Astrocyte (in vitro differentiated cells and primary cell): ENCODE data around the gene ACVR1. TPM values are rescaled to one million over a fixed set of nuclear protein-coding genes. Genes with fewer than 3 reads are reported as not detected.

Experiments used
- DNase-seq: peaks from one replicate; pipeline ENCODE4 v3.0.0-alpha.2; 2010; ENCODE audit warnings: low read depth
- FAIRE-seq: peaks from 2 replicates; lab custom pipeline; 2011; peaks lifted over from hg19 to GRCh38; lab: Jason Lieb, UNC
- H2AFZ ChIP-seq: 2 replicates; pipeline ENCODE4 v1.6.0; 2012; ENCODE audit warnings: low read depth, low read length, inconsistent platforms
- H3K27ac ChIP-seq: 2 replicates; pipeline ENCODE4 v1.5.1; 2011; ENCODE audit warnings: low read depth, low read length, inconsistent platforms
- H3K27me3 ChIP-seq: 2 replicates; pipeline ENCODE4 v1.6.0; 2011; ENCODE audit warnings: low read length, inconsistent platforms; ENCODE audit not compliant: insufficient read depth
- H3K36me3 ChIP-seq: 2 replicates; pipeline ENCODE4 v1.5.1; 2011; ENCODE audit warnings: low read length, inconsistent platforms; ENCODE audit not compliant: insufficient read depth
- H3K4me1 ChIP-seq: 2 replicates; pipeline ENCODE4 v1.5.1; 2011; ENCODE audit warnings: low read length, inconsistent platforms; ENCODE audit not compliant: insufficient read depth
- H3K4me2 ChIP-seq: 2 replicates; pipeline ENCODE4 v1.6.0; 2012; ENCODE audit warnings: low read length, inconsistent platforms
- H3K4me3 ChIP-seq: 2 replicates; pipeline ENCODE4 v1.5.1; 2011; ENCODE audit warnings: low read depth, mild to moderate bottlenecking, low read length, inconsistent platforms; ENCODE audit not compliant: insufficient read depth
- H3K79me2 ChIP-seq: 2 replicates; pipeline ENCODE4 v1.6.0; 2012; ENCODE audit warnings: mild to moderate bottlenecking, low read length, inconsistent platforms; ENCODE audit not compliant: insufficient read depth
- H3K9ac ChIP-seq: 2 replicates; pipeline ENCODE4 v1.6.0; 2012; ENCODE audit warnings: mild to moderate bottlenecking, low read length, inconsistent platforms
- H3K9me3 ChIP-seq: 2 replicates; pipeline ENCODE4 v1.5.1; 2012; ENCODE audit warnings: low read depth, mild to moderate bottlenecking, low read length, inconsistent platforms; ENCODE audit not compliant: insufficient read depth
- H4K20me1 ChIP-seq: 2 replicates; pipeline ENCODE4 v1.6.0; 2012; ENCODE audit warnings: low read length, inconsistent platforms; ENCODE audit not compliant: insufficient read depth
- H3K27ac Mint-ChIP-seq: one replicate; pipeline ENCODE4 v1.8.0; 2021; ENCODE audit warnings: mild to moderate bottlenecking, mixed read lengths; ENCODE audit not compliant: unreplicated experiment
- H3K27me3 Mint-ChIP-seq: one replicate; pipeline ENCODE4 v1.8.0; 2021; ENCODE audit warnings: low read depth, mixed read lengths; ENCODE audit not compliant: unreplicated experiment
- H3K36me3 Mint-ChIP-seq: one replicate; pipeline ENCODE4 v1.8.0; 2021; ENCODE audit warnings: low read depth, mixed read lengths; ENCODE audit not compliant: unreplicated experiment
- H3K4me1 Mint-ChIP-seq: one replicate; pipeline ENCODE4 v1.8.0; 2021; ENCODE audit warnings: low read depth, mixed read lengths; ENCODE audit not compliant: unreplicated experiment
- H3K4me3 Mint-ChIP-seq: one replicate; pipeline ENCODE4 v1.8.0; 2021; ENCODE audit warnings: mild to moderate bottlenecking, moderate library complexity, mixed read lengths; ENCODE audit not compliant: unreplicated experiment
- H3K9me3 Mint-ChIP-seq: one replicate; pipeline ENCODE4 v1.8.0; 2021; ENCODE audit warnings: mild to moderate bottlenecking, mixed read lengths; ENCODE audit not compliant: unreplicated experiment
- CTCF ChIP-seq: IDR thresholded peaks from 2 replicates; pipeline ENCODE4 v1.5.1; 2011; ENCODE audit warnings: low read depth, mild to moderate bottlenecking, inconsistent platforms, low read length, moderate library complexity; ENCODE audit not compliant: insufficient read depth
- EZH2 ChIP-seq: IDR thresholded peaks from 2 replicates; pipeline ENCODE4 v1.6.1; 2012; ENCODE audit warnings: mild to moderate bottlenecking, low read length, inconsistent platforms; ENCODE audit not compliant: insufficient read depth
- total RNA-seq: library from RNA; stranded (reverse); gene quantifications from 2 replicates; pipeline ENCODE4 v1.2.1, GENCODE V29; 2021

Gene ACVR1
- total RNA-seq, 1 donor from 2014 or later = 45.9 TPM

GRCh38 chr2:157751462-157752058 is 124.6 kb downstream of the ACVR1 start:
- H3K4me1 Mint-ChIP-seq = peaks cover 41% of the 10 kb centered on the region
- H3K4me3 Mint-ChIP-seq = no peak overlapping the region
- no peaks in the 10 kb centered on the region for H3K9me3 Mint-ChIP-seq
- FAIRE-seq (no peak), DNase-seq (peak; percentile 77)
- H3K4me1 ChIP-seq = peaks cover 19% of the 10 kb centered on the region
- H3K27ac ChIP-seq = peak overlapping the region; percentile 13
- no peak overlapping the region for H3K9ac ChIP-seq
- peak overlapping the region; percentile 70 for H3K27ac Mint-ChIP-seq
- H3K36me3 ChIP-seq = peaks cover 9% of the 10 kb centered on the region
- no peaks in the 10 kb centered on the region for H3K27me3 ChIP-seq
- H2AFZ ChIP-seq = no peak overlapping the region
- no peaks in the 10 kb centered on the region for H3K27me3 Mint-ChIP-seq
- peaks cover 39% of the 10 kb centered on the region for H3K36me3 Mint-ChIP-seq
- peaks cover 14% of the 10 kb centered on the region for H4K20me1 ChIP-seq
- H3K79me2 ChIP-seq = peaks cover 33% of the 10 kb centered on the region
- TF ChIP-seq CTCF (no peak), EZH2 (no peak)
- no peak overlapping the region for H3K4me3 ChIP-seq
- no peak overlapping the region for H3K4me2 ChIP-seq
- H3K9me3 ChIP-seq = no peaks in the 10 kb centered on the region

DNA sequence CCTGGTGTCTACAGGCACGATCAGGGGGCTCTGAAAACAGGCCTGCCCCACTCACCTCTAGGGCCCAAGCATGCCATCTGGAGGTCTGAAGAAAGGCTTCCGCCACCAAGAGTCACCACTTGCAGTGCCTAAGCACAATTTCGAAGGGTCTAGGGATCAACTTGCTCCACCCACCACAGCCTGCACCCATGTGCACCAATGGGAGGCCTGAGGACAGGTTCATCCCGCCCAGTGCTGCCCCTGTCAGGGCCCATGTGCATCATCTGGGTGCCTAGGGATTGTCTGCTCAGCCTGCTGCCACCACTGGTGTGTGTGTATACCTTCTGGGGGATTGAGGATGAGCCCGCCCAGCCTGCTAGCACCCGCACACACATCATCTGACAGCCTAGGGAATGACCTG is 126.4 kb downstream of the ACVR1 start:
- no peak overlapping the region for H3K27ac Mint-ChIP-seq
- H4K20me1 ChIP-seq = peaks cover 14% of the 10 kb centered on the region
- H3K27me3 ChIP-seq = no peaks in the 10 kb centered on the region
- no peaks in the 10 kb centered on the region for H3K27me3 Mint-ChIP-seq
- H3K36me3 Mint-ChIP-seq = peaks cover 20% of the 10 kb centered on the region
- no peak for TF ChIP-seq CTCF
- no peak for TF ChIP-seq EZH2
- FAIRE-seq (no peak), DNase-seq (no peak)
- H3K27ac ChIP-seq = no peak overlapping the region
- H3K79me2 ChIP-seq = peaks cover 19% of the 10 kb centered on the region
- H3K9me3 Mint-ChIP-seq = no peaks in the 10 kb centered on the region
- H3K9me3 ChIP-seq = no peaks in the 10 kb centered on the region
- H3K4me1 ChIP-seq = peaks cover 29% of the 10 kb centered on the region
- H3K4me2 ChIP-seq = no peak overlapping the region
- no peak overlapping the region for H3K4me3 ChIP-seq
- H3K36me3 ChIP-seq = no peaks in the 10 kb centered on the region
- H2AFZ ChIP-seq = no peak overlapping the region
- peaks cover 57% of the 10 kb centered on the region for H3K4me1 Mint-ChIP-seq
- no peak overlapping the region for H3K9ac ChIP-seq
- H3K4me3 Mint-ChIP-seq = no peak overlapping the region
